GM12872 (cell line): ENCODE results near the gene DIAPH2.

Experiments
- TF ChIP-seq, protein P1 (sequence below): IDR thresholded peaks from 3 replicates; pipeline ENCODE4 v1.5.1; 2011; ENCODE audit warnings: low read depth, mild to moderate bottlenecking, low read length, moderate library complexity; ENCODE audit not compliant: insufficient read depth

The DIAPH2 gene

DNA sequence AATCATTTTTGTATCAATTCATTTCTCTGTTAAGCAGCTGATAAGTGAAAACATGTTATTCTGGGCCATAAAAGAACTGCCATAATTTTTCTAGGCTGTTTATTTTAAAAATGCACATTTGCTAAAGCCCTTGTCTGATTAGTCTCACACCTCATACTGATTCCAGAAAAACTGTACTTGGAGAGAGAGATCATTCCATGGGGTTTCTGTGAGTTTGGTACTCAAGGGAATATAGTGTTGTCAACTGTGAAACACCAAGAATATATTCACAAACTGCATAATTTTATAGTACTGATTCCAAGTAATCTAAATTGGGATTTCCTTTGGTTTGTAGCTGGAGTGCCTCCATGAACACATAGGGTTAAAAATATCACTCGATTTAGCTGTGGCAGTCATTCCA is 746.6 kb downstream of the DIAPH2 start:
- TF ChIP-seq, protein P1, sequence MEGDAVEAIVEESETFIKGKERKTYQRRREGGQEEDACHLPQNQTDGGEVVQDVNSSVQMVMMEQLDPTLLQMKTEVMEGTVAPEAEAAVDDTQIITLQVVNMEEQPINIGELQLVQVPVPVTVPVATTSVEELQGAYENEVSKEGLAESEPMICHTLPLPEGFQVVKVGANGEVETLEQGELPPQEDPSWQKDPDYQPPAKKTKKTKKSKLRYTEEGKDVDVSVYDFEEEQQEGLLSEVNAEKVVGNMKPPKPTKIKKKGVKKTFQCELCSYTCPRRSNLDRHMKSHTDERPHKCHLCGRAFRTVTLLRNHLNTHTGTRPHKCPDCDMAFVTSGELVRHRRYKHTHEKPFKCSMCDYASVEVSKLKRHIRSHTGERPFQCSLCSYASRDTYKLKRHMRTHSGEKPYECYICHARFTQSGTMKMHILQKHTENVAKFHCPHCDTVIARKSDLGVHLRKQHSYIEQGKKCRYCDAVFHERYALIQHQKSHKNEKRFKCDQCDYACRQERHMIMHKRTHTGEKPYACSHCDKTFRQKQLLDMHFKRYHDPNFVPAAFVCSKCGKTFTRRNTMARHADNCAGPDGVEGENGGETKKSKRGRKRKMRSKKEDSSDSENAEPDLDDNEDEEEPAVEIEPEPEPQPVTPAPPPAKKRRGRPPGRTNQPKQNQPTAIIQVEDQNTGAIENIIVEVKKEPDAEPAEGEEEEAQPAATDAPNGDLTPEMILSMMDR: no peak

DNA sequence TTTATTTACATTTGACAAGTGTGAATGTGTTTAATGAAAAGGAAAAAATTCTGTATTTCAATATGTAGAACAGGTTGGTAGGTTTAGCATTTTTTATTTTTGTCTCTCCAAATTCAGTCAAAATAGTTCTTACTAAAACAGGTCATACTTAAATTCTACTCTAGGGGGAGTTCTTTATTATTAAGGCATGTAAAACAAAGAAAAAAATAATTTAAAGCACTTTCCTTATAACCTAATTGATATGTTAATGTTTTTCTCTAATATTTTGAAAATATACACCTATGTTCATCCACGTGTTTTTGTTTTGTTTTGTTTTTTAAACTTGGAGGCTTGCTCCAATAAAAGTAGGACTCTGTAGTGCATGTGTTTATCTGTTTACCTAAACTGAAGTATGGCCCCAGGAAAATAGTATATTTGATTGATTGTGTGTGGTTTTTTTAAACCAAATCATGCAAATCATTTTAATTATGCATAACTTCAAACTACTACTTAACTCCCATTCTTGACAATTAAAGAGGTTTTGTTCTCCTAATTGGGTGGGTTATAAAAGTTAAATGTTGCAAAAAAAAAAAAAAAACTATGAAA is 761.7 kb downstream of the DIAPH2 start:
- TF ChIP-seq, protein P1: no peak

DNA sequence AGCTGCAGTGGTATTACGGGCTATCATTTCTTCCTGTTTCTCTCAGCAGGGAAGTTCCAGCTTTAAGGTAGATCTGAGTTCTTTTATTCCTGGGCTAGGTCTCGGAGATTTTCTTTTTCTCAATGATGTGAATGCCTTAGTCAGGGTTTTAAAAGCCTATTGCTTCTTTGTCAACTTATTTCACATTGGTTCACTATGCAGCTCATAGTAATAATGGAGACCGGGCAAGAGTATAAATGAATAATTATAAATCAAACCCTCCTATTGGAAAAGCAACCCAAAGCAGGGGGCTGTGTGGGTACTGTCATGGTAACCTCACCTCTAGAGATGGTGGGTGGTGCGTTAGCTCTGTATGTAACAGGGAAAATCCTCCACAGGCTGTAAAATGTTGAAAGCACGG is 762.7 kb downstream of the DIAPH2 start:
- TF ChIP-seq, protein P1: no peak

DNA sequence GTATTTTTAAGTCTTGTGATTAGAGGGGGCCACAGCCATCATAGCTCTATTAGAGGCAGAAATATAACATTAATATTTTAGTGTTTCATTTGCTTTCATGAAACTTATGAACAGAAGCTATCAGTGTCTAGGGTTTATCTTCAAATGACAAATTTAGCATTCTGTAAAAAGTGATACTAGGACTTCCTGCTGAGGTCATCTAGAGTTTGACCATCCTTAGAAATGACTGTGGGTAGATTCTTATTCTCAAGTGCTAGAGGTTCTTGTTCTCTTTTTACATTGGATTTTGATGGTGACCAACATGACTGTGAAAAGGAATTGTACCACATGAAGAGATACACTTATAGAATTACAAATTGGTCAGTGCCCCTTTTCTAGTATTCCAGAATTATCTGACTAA is 767.6 kb downstream of the DIAPH2 start:
- TF ChIP-seq, protein P1: no peak

DNA sequence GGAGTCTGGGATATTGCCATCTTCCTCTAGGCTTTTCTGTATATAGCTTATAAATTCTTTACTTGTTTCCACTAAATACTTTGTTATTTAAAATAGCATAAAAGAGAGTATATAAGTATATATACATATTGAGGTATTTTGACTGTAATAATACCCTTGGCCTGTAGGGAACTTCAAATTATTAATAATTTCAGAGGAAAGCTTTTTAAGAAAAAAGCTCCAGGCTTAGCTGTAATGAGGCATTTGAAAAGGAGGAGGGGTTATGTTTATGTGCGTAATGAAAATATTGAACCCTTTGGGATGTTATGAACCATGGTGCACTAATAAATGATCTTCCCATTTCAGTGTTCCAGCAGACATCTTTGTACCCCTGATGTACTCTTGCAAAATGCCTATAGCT is 777.1 kb downstream of the DIAPH2 start:
- TF ChIP-seq, protein P1: no peak

DNA sequence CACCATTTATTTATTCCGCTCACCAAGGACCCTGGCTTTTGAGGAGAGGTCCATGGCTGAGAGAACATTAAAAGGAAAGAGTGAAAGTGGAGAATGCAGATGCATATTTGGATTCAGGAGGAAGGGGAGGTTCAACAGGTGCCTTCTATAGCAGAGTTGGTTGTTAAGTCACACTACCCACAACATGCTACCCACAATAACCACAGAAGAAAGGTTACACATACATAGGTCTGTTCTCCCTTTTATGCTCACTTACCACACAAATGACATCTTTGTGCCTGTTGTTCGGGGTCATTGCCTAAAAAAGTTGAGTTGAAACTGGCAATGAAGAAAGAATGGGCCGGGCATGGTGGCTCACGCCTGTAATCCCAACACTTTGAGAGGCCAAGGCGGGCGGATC is 786.4 kb downstream of the DIAPH2 start:
- TF ChIP-seq, protein P1: no peak

DNA sequence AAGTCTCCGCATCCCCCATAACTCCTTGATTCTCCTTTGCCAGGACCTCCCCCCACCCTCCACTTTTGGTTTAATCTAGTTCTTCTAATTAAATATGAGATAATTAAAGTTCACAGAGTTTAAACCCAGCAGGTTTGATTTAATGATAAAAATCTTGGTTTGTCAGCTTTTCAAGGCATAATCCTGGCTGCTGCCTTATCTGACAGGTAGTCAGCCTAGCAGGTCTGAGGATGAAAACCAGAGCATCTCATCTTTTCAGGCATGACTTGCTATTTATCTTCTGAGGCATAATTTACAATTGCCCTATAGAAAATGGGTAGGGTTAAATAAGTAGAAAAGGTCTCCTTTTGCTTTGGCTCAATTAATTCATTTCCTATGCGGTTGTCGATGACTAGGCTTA is 790.3 kb downstream of the DIAPH2 start:
- TF ChIP-seq, protein P1: no peak
